Panc1 (cell line): ENCODE data around the gene NOSTRIN.

Experiments
- POLR2AphosphoS5 ChIP-seq: IDR thresholded peaks from 2 replicates; pipeline ENCODE4 v1.6.1; 2012; ENCODE audit warnings: mild to moderate bottlenecking, low read depth, low read length, moderate library complexity
- SIN3A ChIP-seq: IDR thresholded peaks from 2 replicates; pipeline ENCODE4 v1.6.1; 2012; ENCODE audit warnings: low read depth, mild to moderate bottlenecking, low read length, moderate library complexity, borderline replicate concordance; ENCODE audit not compliant: insufficient read depth
- TCF7L2 ChIP-seq: IDR thresholded peaks from 2 replicates; pipeline ENCODE4 v1.6.1; 2011; ENCODE audit warnings: mild to moderate bottlenecking, low read depth, low read length, inconsistent platforms
- TF ChIP-seq, protein P1 (sequence below): fragments of 450-650 bp; IDR thresholded peaks from 2 replicates; pipeline ENCODE4 v1.5.1; 2017; ENCODE audit warnings: mild to moderate bottlenecking

GRCh38 chr2:168895771-168896170 lies 93.3 kb downstream of the NOSTRIN start:
- TF ChIP-seq TCF7L2 = no peak
- TF ChIP-seq POLR2AphosphoS5 = no peak
- TF ChIP-seq, protein P1, sequence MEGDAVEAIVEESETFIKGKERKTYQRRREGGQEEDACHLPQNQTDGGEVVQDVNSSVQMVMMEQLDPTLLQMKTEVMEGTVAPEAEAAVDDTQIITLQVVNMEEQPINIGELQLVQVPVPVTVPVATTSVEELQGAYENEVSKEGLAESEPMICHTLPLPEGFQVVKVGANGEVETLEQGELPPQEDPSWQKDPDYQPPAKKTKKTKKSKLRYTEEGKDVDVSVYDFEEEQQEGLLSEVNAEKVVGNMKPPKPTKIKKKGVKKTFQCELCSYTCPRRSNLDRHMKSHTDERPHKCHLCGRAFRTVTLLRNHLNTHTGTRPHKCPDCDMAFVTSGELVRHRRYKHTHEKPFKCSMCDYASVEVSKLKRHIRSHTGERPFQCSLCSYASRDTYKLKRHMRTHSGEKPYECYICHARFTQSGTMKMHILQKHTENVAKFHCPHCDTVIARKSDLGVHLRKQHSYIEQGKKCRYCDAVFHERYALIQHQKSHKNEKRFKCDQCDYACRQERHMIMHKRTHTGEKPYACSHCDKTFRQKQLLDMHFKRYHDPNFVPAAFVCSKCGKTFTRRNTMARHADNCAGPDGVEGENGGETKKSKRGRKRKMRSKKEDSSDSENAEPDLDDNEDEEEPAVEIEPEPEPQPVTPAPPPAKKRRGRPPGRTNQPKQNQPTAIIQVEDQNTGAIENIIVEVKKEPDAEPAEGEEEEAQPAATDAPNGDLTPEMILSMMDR = no peak
- no peak for TF ChIP-seq SIN3A
